ENCODE results near the gene JMJD8.

Gene JMJD8

GRCh38 chr16:685967-686366 is 1.8 kb upstream of the JMJD8 start:
- no peak for DNase-seq
- Mint-ChIP-seq H3K36me3 (ENCODE audit: insufficient read depth) (peaks cover 37% of the 10 kb centered on the region), H3K27me3 (no peaks in the 10 kb centered on the region), H3K9me3 (no peaks in the 10 kb centered on the region), H3K4me1 (ENCODE audit: low read depth in 2 of 2) (peaks cover 10 to 42% of the 10 kb centered on the region in 2 donors), H3K27ac (peak overlapping the region in 1 of 2 donors; percentile 78), H3K4me3 (peak overlapping the region; percentile 55 to 65)
- no peak for ATAC-seq (replicated peaks)

- ATAC-seq (replicated peaks): no peak
- H3K36me3 Mint-ChIP-seq (ENCODE audit: insufficient read depth): peaks cover 35% of the 10 kb centered on the region
- H3K4me3 Mint-ChIP-seq: peak overlapping the region in 1 of 2 donors; percentile 65
- no peak for DNase-seq
- peaks cover 5 to 41% of the 10 kb centered on the region in 2 donors for H3K4me1 Mint-ChIP-seq (ENCODE audit: low read depth in 2 of 2)
- H3K27me3 Mint-ChIP-seq: no peaks in the 10 kb centered on the region
- no peaks in the 10 kb centered on the region for H3K9me3 Mint-ChIP-seq
- H3K27ac Mint-ChIP-seq: peak overlapping the region in 1 of 2 donors; percentile 83
These were observed 995 bp upstream of the JMJD8 start for GRCh38 chr16:684961-685696.

- peaks cover 7 to 35% of the 10 kb centered on the region in 2 donors for H3K4me1 Mint-ChIP-seq (ENCODE audit: low read depth in 2 of 2)
- H3K27ac Mint-ChIP-seq: peak overlapping the region; percentile 65 to 83
- H3K9me3 Mint-ChIP-seq: no peaks in the 10 kb centered on the region
- H3K36me3 Mint-ChIP-seq (ENCODE audit: insufficient read depth): peaks cover 35% of the 10 kb centered on the region
- peak overlapping the region; percentile 75 to 78 for H3K4me3 Mint-ChIP-seq
- ATAC-seq (replicated peaks) (no peak), DNase-seq (no peak)
- H3K27me3 Mint-ChIP-seq: no peaks in the 10 kb centered on the region
These were observed 601 bp downstream of the JMJD8 start for GRCh38 chr16:683396-684070.

DNA sequence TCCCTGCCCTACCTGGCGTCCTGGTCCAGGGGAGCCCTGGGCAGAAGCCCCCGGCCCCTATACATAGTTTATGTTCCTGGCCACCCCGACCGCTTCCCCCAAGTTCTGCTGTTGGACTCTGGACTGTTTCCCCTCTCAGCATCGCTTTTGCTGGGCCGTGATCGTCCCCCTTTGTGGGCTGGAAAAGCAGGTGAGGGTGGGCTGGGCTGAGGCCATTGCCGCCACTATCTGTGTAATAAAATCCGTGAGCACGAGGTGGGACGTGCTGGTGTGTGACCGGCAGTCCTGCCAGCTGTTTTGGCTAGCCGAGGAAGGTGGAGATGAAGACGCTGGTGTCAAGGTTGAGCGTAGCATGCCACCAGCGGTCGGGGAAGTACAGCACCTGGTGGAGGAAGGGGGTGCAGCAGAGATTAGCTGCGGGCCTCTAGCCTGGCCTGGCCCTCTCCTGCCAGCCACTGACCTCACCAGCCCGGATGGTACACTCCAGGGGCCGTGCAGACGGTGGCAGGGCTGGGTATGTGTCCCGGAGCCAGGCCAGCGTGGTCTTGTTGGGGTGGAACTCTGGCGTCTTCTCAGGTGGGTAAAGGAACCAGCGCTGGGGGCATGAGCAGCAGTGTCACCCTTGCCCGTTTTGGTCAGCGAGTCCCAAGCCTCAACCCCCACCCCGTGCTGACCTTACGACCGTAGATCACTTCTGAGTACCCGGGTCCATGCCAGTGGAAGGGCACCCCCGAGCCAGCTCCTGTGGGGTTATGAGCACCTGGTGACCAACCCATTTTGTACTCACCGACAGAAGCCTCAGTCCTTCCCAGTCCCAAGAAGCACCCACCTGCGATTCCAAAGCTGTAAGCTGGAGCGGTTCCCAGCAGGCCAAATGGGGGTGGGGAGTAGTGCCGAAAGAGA is 1.4 kb downstream of the JMJD8 start:
- H3K27ac Mint-ChIP-seq: peak overlapping the region; percentile 65 to 83
- peak overlapping the region; percentile 75 to 78 for H3K4me3 Mint-ChIP-seq
- peaks cover 35% of the 10 kb centered on the region for H3K36me3 Mint-ChIP-seq (ENCODE audit: insufficient read depth)
- peaks cover 7 to 35% of the 10 kb centered on the region in 2 donors for H3K4me1 Mint-ChIP-seq (ENCODE audit: low read depth in 2 of 2)
- ATAC-seq (replicated peaks) (no peak), DNase-seq (no peak)
- no peaks in the 10 kb centered on the region for H3K27me3 Mint-ChIP-seq
- H3K9me3 Mint-ChIP-seq: no peaks in the 10 kb centered on the region

GRCh38 chr16:681746-682427 is 2.2 kb downstream of the JMJD8 start:
- Mint-ChIP-seq H3K36me3 (ENCODE audit: insufficient read depth) (peaks cover 35% of the 10 kb centered on the region), H3K4me3 (peak overlapping the region; percentile 75 to 78), H3K4me1 (ENCODE audit: low read depth in 2 of 2) (peaks cover 7 to 36% of the 10 kb centered on the region in 2 donors), H3K27me3 (no peaks in the 10 kb centered on the region), H3K9me3 (no peaks in the 10 kb centered on the region), H3K27ac (peak overlapping the region in 1 of 2 donors; percentile 32)
- no peak for DNase-seq
- ATAC-seq (replicated peaks): no peak

- peak overlapping the region; percentile 32 to 44 for H3K27ac Mint-ChIP-seq
- no peak for DNase-seq
- peaks cover 7 to 37% of the 10 kb centered on the region in 2 donors for H3K4me1 Mint-ChIP-seq (ENCODE audit: low read depth in 2 of 2)
- no peak for ATAC-seq (replicated peaks)
- peaks cover 35% of the 10 kb centered on the region for H3K36me3 Mint-ChIP-seq (ENCODE audit: insufficient read depth)
- H3K27me3 Mint-ChIP-seq: no peaks in the 10 kb centered on the region
- no peaks in the 10 kb centered on the region for H3K9me3 Mint-ChIP-seq
- peak overlapping the region; percentile 75 to 78 for H3K4me3 Mint-ChIP-seq
These were observed 3.0 kb downstream of the JMJD8 start for GRCh38 chr16:680967-681745.

- Mint-ChIP-seq H3K27ac (peak overlapping the region in 1 of 2 donors; percentile 32), H3K36me3 (ENCODE audit: insufficient read depth) (peaks cover 35% of the 10 kb centered on the region), H3K27me3 (no peaks in the 10 kb centered on the region), H3K4me1 (ENCODE audit: low read depth in 2 of 2) (peaks cover 7 to 33% of the 10 kb centered on the region in 2 donors), H3K4me3 (peak overlapping the region; percentile 75 to 78), H3K9me3 (no peaks in the 10 kb centered on the region)
- no peak for DNase-seq
- ATAC-seq (replicated peaks): no peak
These were observed 3.5 kb downstream of the JMJD8 start for GRCh38 chr16:680625-680945.

DNA sequence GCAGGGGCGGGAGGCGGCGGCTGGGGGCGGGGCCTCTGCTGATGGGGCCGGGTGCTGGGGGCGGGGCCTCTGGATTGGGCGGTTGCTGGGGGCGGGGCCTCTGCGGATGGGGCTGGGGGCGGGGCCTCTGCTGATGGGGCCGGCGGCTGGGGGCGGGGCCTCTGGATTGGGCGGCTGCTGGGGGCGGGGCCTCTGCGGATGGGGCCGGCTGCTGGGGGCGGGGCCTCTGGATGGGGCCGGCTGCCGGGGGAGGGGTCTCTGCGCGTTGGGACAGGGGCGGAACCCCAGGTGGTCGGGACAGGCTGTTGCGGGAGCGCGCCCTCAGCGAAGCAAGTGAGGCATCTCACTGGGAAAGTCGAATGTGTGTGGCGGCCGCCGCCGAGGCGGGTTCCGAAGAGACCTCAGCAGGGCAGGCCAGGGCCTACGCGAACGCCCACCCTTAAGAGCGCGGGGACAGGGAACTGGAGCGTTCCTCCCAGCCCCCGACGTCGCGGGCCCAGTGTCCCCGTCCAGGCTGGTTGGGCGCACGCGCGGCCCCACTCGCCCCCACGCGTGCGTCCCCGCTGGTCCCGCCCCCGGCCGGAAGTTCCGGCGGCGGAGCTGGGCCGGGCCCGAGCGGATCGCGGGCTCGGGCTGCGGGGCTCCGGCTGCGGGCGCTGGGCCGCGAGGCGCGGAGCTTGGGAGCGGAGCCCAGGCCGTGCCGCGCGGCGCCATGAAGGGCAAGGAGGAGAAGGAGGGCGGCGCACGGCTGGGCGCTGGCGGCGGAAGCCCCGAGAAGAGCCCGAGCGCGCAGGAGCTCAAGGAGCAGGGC is 4.1 kb downstream of the JMJD8 start, which contains the start of gene STUB1:
Gene STUB1 (plus strand): TSS at position 597 of the 811 bp plus-strand sequence. CDS start 116 bp downstream, at position 713.
- ATAC-seq (replicated peaks) (peak; percentile 48), DNase-seq (peak; percentile 70 to 76 (median 76))
- H3K27ac Mint-ChIP-seq: peak within 1 kb of the TSS; percentile 44 to 62
- H3K36me3 Mint-ChIP-seq (ENCODE audit: insufficient read depth): peaks cover 35% of the 10 kb centered on the region
- peak within 1 kb of the TSS; percentile 75 to 78 for H3K4me3 Mint-ChIP-seq
- H3K27me3 Mint-ChIP-seq: peaks cover 0 to 3% of the 10 kb centered on the region in 2 donors
- peaks cover 10 to 35% of the 10 kb centered on the region in 2 donors for H3K4me1 Mint-ChIP-seq (ENCODE audit: low read depth in 2 of 2)
- H3K9me3 Mint-ChIP-seq: no peaks in the 10 kb centered on the region

GRCh38 chr16:678858-679813 is 5.0 kb downstream of the JMJD8 start:
- ATAC-seq (replicated peaks) (peak; percentile 6), DNase-seq (peak in 2 of 3 experiments; percentile 33 to 35)
- Mint-ChIP-seq H3K36me3 (ENCODE audit: insufficient read depth) (peaks cover 31% of the 10 kb centered on the region), H3K9me3 (no peaks in the 10 kb centered on the region), H3K4me1 (ENCODE audit: low read depth in 2 of 2) (peaks cover 11 to 36% of the 10 kb centered on the region in 2 donors), H3K27me3 (peaks cover 0 to 6% of the 10 kb centered on the region in 2 donors), H3K4me3 (peak overlapping the region; percentile 75 to 78), H3K27ac (peak overlapping the region; percentile 25 to 62)

DNA sequence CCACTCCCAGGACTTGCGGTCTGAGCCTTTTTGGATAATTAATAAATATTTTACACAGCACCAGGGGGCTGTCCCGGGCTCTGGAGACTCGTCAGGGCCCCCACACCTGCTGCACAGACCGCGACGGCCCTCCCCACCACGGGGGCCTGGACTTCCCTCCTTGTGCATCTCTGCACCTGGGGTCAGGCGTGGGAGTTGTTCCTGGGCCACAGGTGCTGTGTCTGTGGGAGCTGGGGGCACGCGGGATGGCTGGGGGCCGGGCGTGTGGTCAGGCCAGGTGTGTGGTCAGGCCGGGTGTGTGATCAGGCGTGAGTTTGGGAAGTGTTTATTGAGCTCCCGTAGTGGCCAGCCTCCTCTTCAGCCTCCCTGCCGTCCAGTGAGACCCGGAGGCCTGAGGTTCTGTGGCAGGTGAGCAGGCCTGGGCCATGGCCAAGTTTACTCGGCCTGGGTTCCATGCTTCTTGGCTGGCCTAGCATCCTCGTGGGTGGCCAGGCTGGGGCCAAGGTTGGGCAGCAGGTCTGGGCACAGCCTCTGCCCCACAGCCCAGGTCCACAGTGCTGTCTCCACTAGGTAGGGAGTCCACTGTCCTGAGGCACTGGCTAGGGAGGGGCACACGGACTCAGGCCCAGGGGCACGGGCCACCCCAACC is 5.8 kb downstream of the JMJD8 start:
- Mint-ChIP-seq H3K4me3 (peak overlapping the region; percentile 75 to 78), H3K4me1 (ENCODE audit: low read depth in 2 of 2) (peaks cover 11 to 35% of the 10 kb centered on the region in 2 donors), H3K27ac (peak overlapping the region in 1 of 2 donors; percentile 62), H3K9me3 (no peaks in the 10 kb centered on the region), H3K27me3 (peaks cover 0 to 6% of the 10 kb centered on the region in 2 donors), H3K36me3 (ENCODE audit: insufficient read depth) (peaks cover 24% of the 10 kb centered on the region)
- DNase-seq (no peak), ATAC-seq (replicated peaks) (no peak)
